Psoas muscle (tissue), 8 donors: ENCODE measurements around the gene CLDND2. TPM values are rescaled to one million over a fixed set of nuclear protein-coding genes. Genes with fewer than 3 reads are reported as not detected.

ENCODE experiments used
- ATAC-seq, 4 donors: fragments of 200-7000 bp; cut with Tn5 transposase; one replicate each; pipeline ENCODE4 v1.9.1; 2020; ENCODE audit warnings: moderate library complexity in 3 of 4, mild to moderate bottlenecking in 2 of 4
- DNase-seq, 2 donors: peaks; one replicate each; pipeline ENCODE4 v3.0.0-alpha.2; 2020
- H3K27ac ChIP-seq: fragments of 200-600 bp; one replicate; pipeline ENCODE4 v1.8.0; 2022
- H3K27me3 ChIP-seq, 3 donors: fragments of 200-600 bp in 1 of 3; one replicate each; pipeline versions ENCODE4 v1.6.1 to v1.8.0; 2013 to 2022; ENCODE audit warnings: low read length in 2 of 3, mild to moderate bottlenecking in 2 of 3, moderate library complexity in 1 of 3; ENCODE audit not compliant: insufficient read depth in 3 of 3
- H3K36me3 ChIP-seq, 2 donors: fragments of 200-600 bp in 1 of 2; one replicate each; pipeline versions ENCODE4 v1.6.1 to v1.8.0; 2013 to 2022; ENCODE audit warnings: low read depth in 1 of 2, mild to moderate bottlenecking in 1 of 2, moderate library complexity in 1 of 2; ENCODE audit not compliant: insufficient read depth in 1 of 2
- H3K4me1 ChIP-seq: fragments of 200-600 bp; one replicate; pipeline ENCODE4 v1.8.0; 2022
- H3K4me3 ChIP-seq: fragments of 200-600 bp; one replicate; pipeline ENCODE4 v1.8.0; 2022; ENCODE audit warnings: mild to moderate bottlenecking
- H3K9me3 ChIP-seq: fragments of 200-600 bp; one replicate; pipeline ENCODE4 v1.8.0; 2022
- CTCF ChIP-seq: fragments of 200-600 bp; IDR thresholded peaks from one replicate; pipeline ENCODE4 v1.8.0; 2022; ENCODE audit warnings: antibody characterized with exemption
- WGBS, 3 donors: extraction: QIAGEN DNeasy Blood & Tissue Kit; methylation state at CpG; one replicate each; pipeline versions ENCODE4 v1.1.6 to v1.1.7; 2013; 5-methylcytosine and 5-hydroxymethylcytosine counted together
- intact Hi-C, 2 donors: fragments of 100-400 bp; cut with DNase I; formaldehyde crosslinking; loops; one replicate each; pipeline versions ENCODE4 v1.11.0 to v1.14.2; 2022
- polyA plus RNA-seq, 3 donors: library from polyadenylated mRNA; stranded (reverse); fragments of 200-250 nt; gene quantifications; one replicate each; pipeline ENCODE4 v1.2.3, GENCODE V29; 2013
- total RNA-seq, 4 donors: library from RNA; stranded (reverse); fragmentation: NEBNext Ultra II Directional in 2 of 4; extraction: Animal tissue kit (Norgen Biotek cat#: 25700) in 2 of 4; gene quantifications; one replicate each; pipeline versions ENCODE4 v1.2.1 to v1.2.4, GENCODE V29; 2021 to 2023
- donor health status: healthy with polysubstance abuse.
- donor health status: DM: no; HTN: no; CAD: no; lungs with moderate emphysema.
- donor health status: Bipolar disorder and iron deficiency.
- donor health status: healthy.
- donor health status: DM: yes; HTN: yes; CAD: no.
- donor health status: DM: no; HTN: no; CAD: no.
- donor health status: DM: no; HTN: no; CAD: no.
- donor health status: DM: yes; HTN: yes; CAD: no.

The CLDND2 gene
- total and polyA plus RNA-seq, 7 donors, result 0.30 to 1.8 (median 0.85) TPM; not detected in 2

GRCh38 chr19:51354103-51354741, 14.6 kb downstream of the CLDND2 start:
- intact Hi-C loops, result no loop called here
- Histone ChIP-seq H3K9me3 (no peaks in the 10 kb centered on the region), H3K27ac (no peak overlapping the region), H3K4me3 (no peak overlapping the region), H3K36me3 (peaks cover 3 to 39% of the 10 kb centered on the region in 2 donors), H3K27me3 (no peaks in the 10 kb centered on the region), H3K4me1 (no peaks in the 10 kb centered on the region)
- DNase-seq, result peak in 1 of 2 donors; percentile 25
- ATAC-seq, result no peak
- TF ChIP-seq CTCF, result no peak
- 56 to 60% (median 60%) methylated on average over 12 of the region's 12 CpGs for WGBS, 3 donors

- Histone ChIP-seq H3K27ac (no peak overlapping the region), H3K9me3 (no peaks in the 10 kb centered on the region), H3K4me3 (no peak overlapping the region), H3K36me3 (peaks cover 3 to 51% of the 10 kb centered on the region in 2 donors), H3K4me1 (no peaks in the 10 kb centered on the region), H3K27me3 (no peaks in the 10 kb centered on the region)
- DNase-seq, result no peak
- no peak for TF ChIP-seq CTCF
- 86 to 92% (median 90%) methylated on average over 15 to 16 of the region's 16 CpGs for WGBS, 3 donors
- ATAC-seq, result no peak
- intact Hi-C loops, result no loop called here
Observed at GRCh38 chr19:51352783-51353360, 15.9 kb downstream of the CLDND2 start.

- TF ChIP-seq CTCF, result no peak
- no peak for DNase-seq
- no peaks in the 10 kb centered on the region for H3K27me3 ChIP-seq
- no peak overlapping the region for H3K4me3 ChIP-seq
- H3K27ac ChIP-seq, result peak overlapping the region; percentile 63
- peaks cover 3 to 65% of the 10 kb centered on the region in 2 donors for H3K36me3 ChIP-seq
- no peaks in the 10 kb centered on the region for H3K9me3 ChIP-seq
- intact Hi-C loops, result no loop called here
- no peaks in the 10 kb centered on the region for H3K4me1 ChIP-seq
- 91 to 97% (median 96%) methylated on average over 11 of the region's 11 CpGs for WGBS, 3 donors
- no peak for ATAC-seq
Observed at GRCh38 chr19:51351266-51351990, 17.4 kb downstream of the CLDND2 start.

- intact Hi-C loops, result no loop called here
- H3K27me3 ChIP-seq, result no peaks in the 10 kb centered on the region
- no peak overlapping the region for H3K27ac ChIP-seq
- H3K9me3 ChIP-seq, result no peaks in the 10 kb centered on the region
- H3K4me1 ChIP-seq, result no peaks in the 10 kb centered on the region
- H3K36me3 ChIP-seq, result peaks cover 0 to 75% of the 10 kb centered on the region in 2 donors
- ATAC-seq, result no peak
- WGBS, 3 donors, result 71 to 87% (median 83%) methylated on average over 10 of the region's 10 CpGs
- TF ChIP-seq CTCF, result no peak
- H3K4me3 ChIP-seq, result no peak overlapping the region
- DNase-seq, result peak in 1 of 2 donors; percentile 19
Observed at GRCh38 chr19:51347209-51347928, 21.4 kb downstream of the CLDND2 start.
